GM19193 (cell line): Measurements from ENCODE around the gene PHLDB2.

Experiments used
- POLR2A ChIP-seq: IDR thresholded peaks from 4 replicates; pipeline ENCODE4 v1.6.1; 2011; ENCODE audit not compliant: insufficient read depth, insufficient read length; ENCODE audit errors: extremely low read depth

The PHLDB2 gene

DNA sequence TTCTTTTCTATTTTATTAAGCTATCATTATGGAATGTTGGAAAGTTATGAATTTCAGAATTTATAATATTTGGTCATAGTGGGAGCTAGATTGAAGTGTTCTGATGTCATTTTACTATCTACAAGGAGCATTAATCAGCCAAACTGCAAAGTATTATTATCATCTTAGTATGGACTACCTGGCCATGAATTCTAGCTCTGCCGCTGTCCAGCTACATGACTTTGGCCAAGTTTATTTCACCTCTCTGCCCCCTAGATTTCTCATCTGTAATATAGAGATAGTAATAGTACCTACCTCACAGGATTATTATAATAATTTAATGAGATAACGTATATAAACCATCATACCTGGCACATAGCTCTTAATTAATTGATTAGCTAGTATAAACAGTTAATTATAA lies 92.0 kb downstream of the PHLDB2 start:
- no peak for TF ChIP-seq POLR2A

DNA sequence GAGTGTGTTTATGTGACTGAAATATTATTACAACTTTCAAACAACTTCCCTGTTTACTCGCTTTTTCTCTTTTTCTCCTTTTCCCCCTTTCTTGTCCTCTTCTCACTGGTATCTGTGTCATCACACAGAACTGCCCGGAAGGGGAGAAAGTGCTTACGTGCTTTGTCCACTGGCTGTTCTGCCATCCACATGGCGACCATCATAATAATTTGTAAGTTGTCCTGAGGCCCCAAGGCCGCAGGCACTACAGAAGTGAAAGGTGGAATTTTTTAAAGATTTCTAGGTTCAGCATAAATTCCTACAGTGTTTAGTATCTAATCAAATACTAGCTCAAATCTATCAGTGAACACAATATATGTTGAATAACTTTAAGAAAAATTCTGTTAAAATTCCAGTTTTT lies 93.0 kb downstream of the PHLDB2 start:
- TF ChIP-seq POLR2A: no peak

DNA sequence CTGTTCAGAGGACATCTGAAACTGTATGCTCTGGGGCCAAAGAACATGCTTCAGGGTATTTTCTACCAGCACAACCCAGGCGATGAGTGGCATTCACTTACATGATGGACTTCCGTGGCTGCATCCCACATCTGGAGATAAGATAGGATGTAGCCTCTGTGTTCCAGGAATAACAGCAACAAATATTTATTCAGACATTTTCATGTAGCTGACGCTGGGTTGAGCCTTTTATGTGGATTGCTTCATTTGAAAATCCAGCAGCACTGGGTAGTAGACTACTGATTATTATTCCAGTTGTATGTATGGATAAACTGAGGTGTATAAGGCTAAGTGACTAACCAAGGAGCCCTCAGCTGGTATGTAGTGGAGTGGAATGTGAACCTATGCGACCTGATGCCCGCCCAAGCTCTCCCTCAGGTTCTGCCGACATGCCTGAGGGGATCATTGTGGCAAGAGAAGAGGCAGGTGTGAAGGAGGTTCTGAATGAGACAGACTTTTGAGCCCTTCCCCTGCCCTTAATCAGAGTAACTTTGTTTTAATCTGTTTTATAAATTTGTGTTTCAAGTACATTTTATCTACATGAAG lies 93.9 kb downstream of the PHLDB2 start:
- no peak for TF ChIP-seq POLR2A

- no peak for TF ChIP-seq POLR2A
These were observed 95.3 kb downstream of the PHLDB2 start for GRCh38 chr3:111954228-111954990.

DNA sequence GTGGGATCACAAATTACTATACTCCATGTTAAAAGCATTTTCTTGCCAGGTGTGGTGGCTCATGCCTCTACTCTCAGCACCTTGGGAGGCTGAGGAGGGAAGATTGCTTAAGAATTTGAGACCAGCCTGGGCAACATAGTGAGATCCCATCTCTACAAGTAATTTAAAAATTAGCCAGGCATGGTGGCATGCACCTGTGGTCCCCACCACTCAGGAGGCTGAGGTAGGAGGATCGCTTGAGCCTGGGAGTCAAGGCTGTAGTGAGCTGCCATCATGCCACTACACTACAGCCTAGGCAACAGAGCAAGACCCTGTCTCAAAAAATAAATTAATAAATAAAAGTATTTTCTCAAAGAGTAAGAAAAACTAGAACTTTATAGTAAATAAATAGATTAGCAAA lies 96.8 kb downstream of the PHLDB2 start:
- TF ChIP-seq POLR2A: no peak

- TF ChIP-seq POLR2A: no peak
These were observed 97.4 kb downstream of the PHLDB2 start for GRCh38 chr3:111956449-111956848.

GRCh38 chr3:111956995-111957734 lies 98.1 kb downstream of the PHLDB2 start:
- TF ChIP-seq POLR2A: no peak

DNA sequence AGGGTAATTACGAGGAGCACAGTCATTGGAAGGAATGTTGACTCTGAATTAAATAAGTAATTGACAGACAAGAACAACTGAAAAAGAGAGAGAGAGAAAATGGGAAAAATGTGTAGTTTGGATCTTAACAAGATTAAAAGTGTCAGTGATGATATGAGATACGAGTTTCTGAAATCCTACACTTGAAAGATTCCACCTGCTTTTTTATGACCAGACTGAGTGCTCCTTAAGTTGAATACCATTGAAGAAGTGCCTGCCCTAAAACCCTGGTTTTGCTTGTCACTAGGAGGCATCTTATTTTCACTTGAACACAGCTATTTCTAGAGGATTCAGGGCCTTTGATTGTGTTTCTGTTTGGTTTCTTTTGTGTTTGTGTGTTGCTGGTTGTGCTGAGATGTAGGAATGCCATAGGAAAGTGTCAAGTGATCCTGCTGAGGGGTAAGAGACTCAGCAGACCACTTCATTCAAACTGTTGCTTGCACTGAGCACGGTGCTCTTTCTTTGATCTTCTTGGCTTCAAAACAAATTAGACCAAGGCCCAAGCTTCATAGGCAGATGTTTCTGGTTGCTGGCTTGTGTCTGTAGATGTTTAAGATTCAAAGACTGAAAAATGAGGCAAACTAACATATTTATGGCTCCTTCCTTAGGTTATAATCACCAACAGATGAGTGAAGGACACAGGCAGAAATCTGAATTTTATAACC lies 102.5 kb downstream of the PHLDB2 start:
- TF ChIP-seq POLR2A: no peak

DNA sequence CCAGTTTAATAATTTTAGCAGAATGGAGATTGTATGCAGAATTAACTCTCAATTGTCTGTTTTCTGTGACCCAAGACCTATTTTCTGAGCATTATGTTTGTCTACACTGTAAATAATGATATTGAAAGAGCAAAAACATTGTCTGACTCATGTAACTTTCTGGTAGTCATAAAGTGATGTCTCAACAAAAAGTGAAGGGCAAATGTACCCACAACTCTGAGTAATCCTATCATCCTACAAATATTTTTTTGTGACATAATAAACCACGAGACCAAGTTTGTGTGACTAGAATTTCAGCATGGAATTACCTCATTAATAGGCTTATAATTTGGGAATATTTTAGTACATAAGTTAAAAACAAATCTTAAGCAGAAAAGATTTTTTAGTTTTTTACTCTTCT lies 104.4 kb downstream of the PHLDB2 start:
- no peak for TF ChIP-seq POLR2A

DNA sequence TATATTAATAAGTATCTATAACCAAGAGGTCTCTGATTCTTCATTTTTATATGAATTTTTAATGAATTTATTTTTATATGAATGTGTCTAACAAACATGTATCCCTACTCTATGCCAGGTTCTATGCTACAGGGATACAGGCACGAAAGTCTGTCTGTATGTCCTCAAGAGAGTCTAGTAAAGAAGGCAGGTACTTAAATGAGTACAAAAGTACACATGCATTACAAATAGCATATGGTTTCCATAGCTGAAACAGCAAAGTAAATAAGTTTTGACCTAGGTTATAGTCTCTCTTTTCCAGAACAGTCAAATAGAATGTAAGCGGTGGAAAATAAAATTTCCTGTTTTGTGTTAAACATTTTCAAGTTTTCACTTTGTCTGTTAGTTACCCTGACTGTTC lies 106.4 kb downstream of the PHLDB2 start:
- TF ChIP-seq POLR2A: no peak

- TF ChIP-seq POLR2A: no peak
These were observed 108.0 kb downstream of the PHLDB2 start for GRCh38 chr3:111967068-111967467.

GRCh38 chr3:111967651-111968274 lies 108.7 kb downstream of the PHLDB2 start:
- no peak for TF ChIP-seq POLR2A

- TF ChIP-seq POLR2A: no peak
These were observed 109.4 kb downstream of the PHLDB2 start for GRCh38 chr3:111968319-111969054.

- TF ChIP-seq POLR2A: no peak
These were observed 111.3 kb downstream of the PHLDB2 start for GRCh38 chr3:111970376-111970775.
